ENCODE data around the gene EVC.
"Not testable (repeated sequence)": the region's sequence is repeated elsewhere in the genome, so short reads cannot be mapped to it uniquely, and the experiment has no call there.

EVC gene

DNA sequence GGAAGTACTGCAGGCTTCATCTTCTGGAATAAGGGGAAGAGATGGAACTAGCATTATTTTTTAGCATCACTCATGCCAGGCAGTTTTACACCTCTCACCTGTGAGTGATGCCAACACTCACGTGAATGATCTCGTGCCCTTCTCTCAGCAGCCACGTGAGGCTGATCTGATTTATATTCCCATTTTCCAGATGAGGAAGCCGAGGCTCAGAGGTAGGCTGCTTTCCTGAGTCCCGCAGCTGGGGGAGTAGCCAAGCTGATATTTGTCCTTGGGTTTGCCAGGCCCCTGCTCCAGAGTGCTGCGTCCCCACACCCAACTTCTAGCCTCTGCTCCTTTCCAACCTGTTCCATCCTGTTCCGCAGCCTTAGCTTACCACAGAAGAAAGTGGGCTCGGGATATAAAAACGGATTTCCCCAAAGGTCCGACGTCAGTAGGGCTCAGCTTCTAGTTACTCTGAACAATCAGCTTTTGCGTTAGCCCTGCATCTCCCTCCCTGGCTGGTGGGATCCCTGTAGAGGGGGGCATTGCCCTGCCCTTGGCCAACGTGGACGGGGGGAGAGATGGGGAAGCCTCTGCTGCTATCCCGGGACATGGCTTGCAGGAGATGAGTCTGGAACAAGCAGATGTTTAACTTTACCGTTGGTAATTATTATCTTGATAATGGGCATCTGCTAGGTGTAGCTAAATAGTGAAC, 9.3 kb downstream of the EVC start:
- Histone ChIP-seq H3K9ac (ENCODE audit: insufficient read length, low read depth) (no peak overlapping the region), H3K9me3 (ENCODE audit: insufficient read depth, low read length) (peaks cover 2% of the 10 kb centered on the region; the same call in 1 of the 2 replicates), H3K36me3 (ENCODE audit: insufficient read depth, insufficient read length, low read length) (peaks cover 36% of the 10 kb centered on the region), H3K27me3 (ENCODE audit: insufficient read depth, insufficient read length) (no peaks in the 10 kb centered on the region), H3K4me3 (ENCODE audit: insufficient read length, low read depth) (no peak overlapping the region), H3K4me1 (ENCODE audit: insufficient read depth, insufficient read length) (peaks cover 3% of the 10 kb centered on the region)
- no peak for DNase-seq (ENCODE audit: low read depth, low spot score)
- no peak for TF ChIP-seq YY1 (IDR thresholded peaks at IDR 0.05; ENCODE audit: insufficient read depth, insufficient read length)
- no peak for TF ChIP-seq ZNF274 (IDR thresholded peaks at IDR 0.05; ENCODE audit: low read depth, low read length)
- TF ChIP-seq SUZ12 (IDR thresholded peaks at IDR 0.05; ENCODE audit: extremely low read depth, insufficient read depth, insufficient read length) = no peak

DNA sequence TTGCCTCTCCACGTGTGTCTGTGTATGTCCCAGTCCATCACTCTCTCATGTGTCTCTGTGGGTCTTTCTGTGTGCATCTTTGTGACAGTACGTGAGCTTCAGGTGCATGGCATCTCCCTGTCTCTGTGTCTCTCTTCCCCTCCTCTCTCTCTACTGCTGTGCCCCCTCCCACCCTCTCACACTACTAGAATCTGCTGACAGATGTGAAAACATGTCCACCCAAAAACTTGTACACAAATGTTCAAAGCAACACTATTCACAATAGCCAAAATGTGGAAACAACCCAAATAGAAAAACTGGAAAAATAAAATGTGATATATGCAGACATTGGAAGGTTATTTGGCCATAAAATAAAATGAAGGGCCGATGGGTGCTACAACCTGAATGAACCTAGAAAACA, 10.0 kb downstream of the EVC start:
- TF ChIP-seq SUZ12 (IDR thresholded peaks at IDR 0.05; ENCODE audit: extremely low read depth, insufficient read depth, insufficient read length) (no peak), YY1 (IDR thresholded peaks at IDR 0.05; ENCODE audit: insufficient read depth, insufficient read length) (no peak), ZNF274 (IDR thresholded peaks at IDR 0.05; ENCODE audit: low read depth, low read length) (no peak)
- H3K36me3 ChIP-seq (ENCODE audit: insufficient read depth, insufficient read length, low read length) = peaks cover 38% of the 10 kb centered on the region

DNA sequence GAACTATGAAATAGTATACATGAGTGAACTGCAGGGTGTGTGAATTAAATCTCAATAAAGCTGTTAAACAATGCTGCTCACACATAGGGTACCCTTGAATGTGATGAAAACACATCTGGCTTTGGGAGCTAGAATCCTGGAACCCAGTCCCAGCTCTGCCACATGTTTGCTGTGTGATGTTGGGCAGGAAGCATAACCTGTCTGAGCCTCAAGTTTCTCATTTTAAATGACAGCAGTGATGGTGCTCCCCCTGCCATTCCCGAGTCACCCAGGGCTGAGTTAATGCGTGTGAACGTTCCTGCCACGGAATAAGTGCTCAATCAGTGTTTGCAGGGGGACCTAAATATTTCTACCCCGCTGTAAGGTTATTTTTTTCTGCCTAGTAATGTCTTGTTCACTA, 10.9 kb downstream of the EVC start:
- H3K9ac ChIP-seq (ENCODE audit: insufficient read length, low read depth) = no peak overlapping the region

More for the DNA sequence above, 10.0 kb downstream of the EVC start:
- Histone ChIP-seq H3K9me3 (ENCODE audit: insufficient read depth, low read length) (no peaks in the 10 kb centered on the region), H3K4me1 (ENCODE audit: insufficient read depth, insufficient read length) (peaks cover 3% of the 10 kb centered on the region), H3K9ac (ENCODE audit: insufficient read length, low read depth) (no peak overlapping the region), H3K4me3 (ENCODE audit: insufficient read length, low read depth) (no peak overlapping the region), H3K27me3 (ENCODE audit: insufficient read depth, insufficient read length) (no peaks in the 10 kb centered on the region)
- no peak for DNase-seq (ENCODE audit: low read depth, low spot score)

DNA sequence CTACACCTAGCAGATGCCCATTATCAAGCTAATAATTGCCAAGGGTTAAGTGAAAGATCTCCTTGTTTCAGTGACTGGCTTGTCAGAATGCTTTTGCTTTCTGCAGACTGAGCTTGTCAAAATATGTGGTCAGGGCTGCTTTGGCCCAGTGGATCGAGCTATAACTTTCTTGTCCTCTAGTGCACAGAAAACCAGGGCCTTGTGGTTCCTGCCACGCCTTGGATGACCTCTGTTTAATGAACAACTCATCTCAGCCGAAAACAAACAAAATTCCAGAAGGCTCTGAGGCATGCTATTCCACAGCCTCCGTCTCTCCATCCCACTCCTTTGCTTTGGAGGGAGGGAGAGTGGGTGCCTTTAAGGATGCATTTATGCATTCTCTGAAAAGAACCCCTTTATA, 11.3 kb downstream of the EVC start:
- Histone ChIP-seq H3K27me3 (ENCODE audit: insufficient read depth, insufficient read length) (no peaks in the 10 kb centered on the region), H3K9ac (ENCODE audit: insufficient read length, low read depth) (no peak overlapping the region)
- no peak for TF ChIP-seq SUZ12 (IDR thresholded peaks at IDR 0.05; ENCODE audit: extremely low read depth, insufficient read depth, insufficient read length)
- TF ChIP-seq ZNF274 (IDR thresholded peaks at IDR 0.05; ENCODE audit: low read depth, low read length) = no peak
- TF ChIP-seq YY1 (IDR thresholded peaks at IDR 0.05; ENCODE audit: insufficient read depth, insufficient read length) = no peak

More for the DNA sequence above, 10.9 kb downstream of the EVC start:
- peaks cover 3% of the 10 kb centered on the region for H3K4me1 ChIP-seq (ENCODE audit: insufficient read depth, insufficient read length)
- no peak for DNase-seq (ENCODE audit: low read depth, low spot score)
- peaks cover 39% of the 10 kb centered on the region for H3K36me3 ChIP-seq (ENCODE audit: insufficient read depth, insufficient read length, low read length)
- H3K9me3 ChIP-seq (ENCODE audit: insufficient read depth, low read length) = no peaks in the 10 kb centered on the region
- no peak overlapping the region for H3K4me3 ChIP-seq (ENCODE audit: insufficient read length, low read depth)
- TF ChIP-seq YY1 (IDR thresholded peaks at IDR 0.05; ENCODE audit: insufficient read depth, insufficient read length) (no peak), ZNF274 (IDR thresholded peaks at IDR 0.05; ENCODE audit: low read depth, low read length) (no peak), SUZ12 (IDR thresholded peaks at IDR 0.05; ENCODE audit: extremely low read depth, insufficient read depth, insufficient read length) (no peak)
- H3K27me3 ChIP-seq (ENCODE audit: insufficient read depth, insufficient read length) = no peaks in the 10 kb centered on the region

DNA sequence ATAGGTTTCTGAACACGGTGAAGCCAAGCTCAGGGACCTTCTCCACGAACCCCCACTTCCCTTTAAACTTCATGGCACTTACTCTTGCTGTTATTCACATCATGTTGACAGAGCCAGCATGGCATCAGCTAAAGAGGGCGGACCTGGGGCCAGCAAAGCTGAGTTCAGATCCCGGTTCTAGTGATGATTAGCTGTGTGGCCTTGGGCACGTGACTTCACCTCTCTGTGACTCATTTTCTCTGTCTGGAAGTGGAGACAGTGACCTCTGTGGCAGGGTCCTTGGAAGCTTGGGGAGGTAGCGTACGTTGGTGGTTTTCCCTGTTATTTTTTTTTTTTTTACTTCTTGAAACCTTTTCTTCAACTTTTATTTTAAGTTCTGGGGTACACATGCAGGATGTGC, 13.4 kb downstream of the EVC start:
- Histone ChIP-seq H3K36me3 (ENCODE audit: insufficient read depth, insufficient read length, low read length) (peaks cover 40% of the 10 kb centered on the region), H3K9ac (ENCODE audit: insufficient read length, low read depth) (no peak overlapping the region), H3K4me1 (ENCODE audit: insufficient read depth, insufficient read length) (peaks cover 3% of the 10 kb centered on the region), H3K9me3 (ENCODE audit: insufficient read depth, low read length) (no peaks in the 10 kb centered on the region), H3K4me3 (ENCODE audit: insufficient read length, low read depth) (no peak overlapping the region), H3K27me3 (ENCODE audit: insufficient read depth, insufficient read length) (no peaks in the 10 kb centered on the region)
- TF ChIP-seq YY1 (IDR thresholded peaks at IDR 0.05; ENCODE audit: insufficient read depth, insufficient read length) = no peak
- no peak for TF ChIP-seq SUZ12 (IDR thresholded peaks at IDR 0.05; ENCODE audit: extremely low read depth, insufficient read depth, insufficient read length)
- no peak for TF ChIP-seq ZNF274 (IDR thresholded peaks at IDR 0.05; ENCODE audit: low read depth, low read length)
- no peak for DNase-seq (ENCODE audit: low read depth, low spot score)

More for the DNA sequence above, 11.3 kb downstream of the EVC start:
- Histone ChIP-seq H3K9me3 (ENCODE audit: insufficient read depth, low read length) (no peaks in the 10 kb centered on the region), H3K4me1 (ENCODE audit: insufficient read depth, insufficient read length) (peaks cover 3% of the 10 kb centered on the region), H3K36me3 (ENCODE audit: insufficient read depth, insufficient read length, low read length) (peaks cover 39% of the 10 kb centered on the region), H3K4me3 (ENCODE audit: insufficient read length, low read depth) (no peak overlapping the region)
- no peak for DNase-seq (ENCODE audit: low read depth, low spot score)

DNA sequence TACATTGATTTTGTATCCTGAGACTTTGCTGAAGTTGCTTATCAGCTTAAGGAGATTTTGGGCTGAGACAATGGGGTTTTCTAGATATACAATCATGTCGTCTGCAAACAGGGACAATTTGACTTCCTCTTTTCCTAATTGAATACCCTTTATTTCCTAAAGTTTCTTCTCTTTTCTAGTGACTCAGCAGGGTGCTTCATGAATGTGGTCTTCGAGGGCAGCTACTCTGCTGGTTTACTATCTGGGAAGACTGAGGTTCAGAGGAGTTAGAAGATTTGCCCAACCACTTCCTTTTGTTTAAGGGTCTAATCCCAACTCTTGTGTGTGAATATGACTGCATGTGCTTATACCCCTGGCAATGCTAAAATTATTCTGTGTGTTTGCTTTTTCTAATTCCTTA, 17.4 kb downstream of the EVC start:
- not testable (repeated sequence) for H3K9ac ChIP-seq (ENCODE audit: insufficient read length, low read depth); H3K4me3 ChIP-seq (ENCODE audit: insufficient read length, low read depth); H3K4me1 ChIP-seq (ENCODE audit: insufficient read depth, insufficient read length); H3K9me3 ChIP-seq (ENCODE audit: insufficient read depth, low read length); H3K27me3 ChIP-seq (ENCODE audit: insufficient read depth, insufficient read length); DNase-seq (ENCODE audit: low read depth, low spot score)
- H3K36me3 ChIP-seq (ENCODE audit: insufficient read depth, insufficient read length, low read length) = peaks cover 62% of the 10 kb centered on the region

DNA sequence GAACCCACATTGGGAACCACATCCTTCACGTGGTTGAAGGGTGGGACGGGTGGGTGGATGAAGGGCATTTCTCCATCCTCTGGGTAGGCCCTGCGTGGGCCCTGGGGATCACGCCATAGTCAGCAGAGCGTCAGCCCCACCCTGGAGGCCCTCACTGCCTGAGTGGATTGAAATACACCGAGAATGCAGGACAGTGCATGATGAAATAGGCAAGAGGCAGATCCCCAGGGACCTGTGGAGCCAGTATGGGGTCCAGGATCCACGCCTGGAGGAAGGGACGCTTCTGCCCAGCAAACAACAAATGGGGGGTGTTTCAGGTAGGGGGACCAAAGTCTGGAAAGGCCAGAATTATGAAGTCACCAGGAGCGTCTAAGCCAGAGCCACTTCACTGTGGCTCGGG, 19.4 kb downstream of the EVC start:
- no peaks in the 10 kb centered on the region for H3K9me3 ChIP-seq (ENCODE audit: insufficient read depth, low read length)
- H3K36me3 ChIP-seq (ENCODE audit: insufficient read depth, insufficient read length, low read length) = peaks cover 68% of the 10 kb centered on the region
- no peak overlapping the region for H3K4me3 ChIP-seq (ENCODE audit: insufficient read length, low read depth)
- H3K9ac ChIP-seq (ENCODE audit: insufficient read length, low read depth) = no peak overlapping the region
- DNase-seq (ENCODE audit: low read depth, low spot score) = no peak
- H3K27me3 ChIP-seq (ENCODE audit: insufficient read depth, insufficient read length) = no peaks in the 10 kb centered on the region
- no peak for TF ChIP-seq YY1 (IDR thresholded peaks at IDR 0.05; ENCODE audit: insufficient read depth, insufficient read length)
- TF ChIP-seq SUZ12 (IDR thresholded peaks at IDR 0.05; ENCODE audit: extremely low read depth, insufficient read depth, insufficient read length) = no peak
- TF ChIP-seq ZNF274 (IDR thresholded peaks at IDR 0.05; ENCODE audit: low read depth, low read length) = no peak
- H3K4me1 ChIP-seq (ENCODE audit: insufficient read depth, insufficient read length) = no peaks in the 10 kb centered on the region

All from NT2/D1 (cell line).